ENCODE measurements around the gene TSPAN12.
A peak's percentile ranks its signal among the peaks of the same experiment; 100 is the strongest.

TSPAN12 gene

GRCh38 chr7:120770206-120770605 is 87.7 kb downstream of the TSPAN12 start:
- TF ChIP-seq CTCF (IDR thresholded peaks at IDR 0.05; ENCODE audit: low read depth, low read length): no peak
- DNase-seq (ENCODE audit: low read depth in 2 of 2): no peak
- no peak overlapping the region for H3K4me3 ChIP-seq (replicated peaks in 1 of 2; ENCODE audit: low read depth in 2 of 2, low read length in 2 of 2)

DNA sequence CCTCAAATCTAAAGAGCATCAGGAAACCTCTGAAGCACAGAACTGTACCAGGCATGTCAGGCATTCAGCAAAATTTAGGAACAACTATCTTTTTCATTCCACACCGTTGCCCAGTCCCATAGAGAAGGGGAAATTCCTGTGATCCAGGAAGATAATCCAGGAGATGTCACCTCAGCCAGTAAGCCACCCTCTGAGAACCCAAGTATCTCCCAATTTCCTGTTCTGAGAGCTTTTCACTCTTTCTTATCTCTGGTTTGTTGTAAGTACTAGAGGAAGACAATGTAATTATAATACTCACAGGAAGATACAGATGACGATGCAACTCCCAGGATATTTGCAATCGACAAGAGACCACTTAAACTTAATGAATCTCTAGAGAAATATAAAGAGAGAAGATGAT is 97.1 kb downstream of the TSPAN12 start:
- TF ChIP-seq CTCF (IDR thresholded peaks at IDR 0.05; ENCODE audit: low read depth, low read length): no peak
- DNase-seq (ENCODE audit: low read depth in 2 of 2): no peak
- no peak overlapping the region for H3K4me3 ChIP-seq (replicated peaks in 1 of 2; ENCODE audit: low read depth in 2 of 2, low read length in 2 of 2)

- TF ChIP-seq CTCF (IDR thresholded peaks at IDR 0.05; ENCODE audit: low read depth, low read length): no peak
- no peak for DNase-seq (ENCODE audit: low read depth in 2 of 2)
- no peak overlapping the region for H3K4me3 ChIP-seq (replicated peaks in 1 of 2; ENCODE audit: low read depth in 2 of 2, low read length in 2 of 2)
Observed at GRCh38 chr7:120760050-120760449, 97.9 kb downstream of the TSPAN12 start.

- no peak overlapping the region for H3K4me3 ChIP-seq (replicated peaks in 1 of 2; ENCODE audit: low read depth in 2 of 2, low read length in 2 of 2)
- no peak for DNase-seq (ENCODE audit: low read depth in 2 of 2)
- no peak for TF ChIP-seq CTCF (IDR thresholded peaks at IDR 0.05; ENCODE audit: low read depth, low read length)
Observed at GRCh38 chr7:120743128-120743527, 114.8 kb downstream of the TSPAN12 start.

DNA sequence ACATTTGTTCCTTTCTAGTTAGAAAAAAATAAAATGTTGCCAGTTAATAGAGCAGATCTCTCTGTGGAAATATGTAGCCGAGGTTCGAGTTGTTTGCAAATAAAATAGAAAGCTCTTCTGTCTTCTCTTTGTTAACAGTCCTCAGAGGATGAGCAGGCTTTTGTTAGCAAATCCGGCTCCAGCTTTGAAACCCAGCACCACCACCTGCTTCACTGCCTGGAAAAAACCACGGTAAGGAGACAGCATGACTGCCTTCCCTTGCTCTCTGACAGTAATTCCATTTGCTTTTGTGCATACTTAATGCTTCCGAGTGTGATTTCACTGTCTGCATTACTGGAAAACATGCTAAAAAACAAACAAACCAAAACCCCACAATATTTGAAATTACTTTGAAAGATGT is 115.6 kb downstream of the TSPAN12 start:
- no peak overlapping the region for H3K4me3 ChIP-seq (replicated peaks in 1 of 2; ENCODE audit: low read depth in 2 of 2, low read length in 2 of 2)
- DNase-seq (ENCODE audit: low read depth in 2 of 2): no peak
- no peak for TF ChIP-seq CTCF (IDR thresholded peaks at IDR 0.05; ENCODE audit: low read depth, low read length)

DNA sequence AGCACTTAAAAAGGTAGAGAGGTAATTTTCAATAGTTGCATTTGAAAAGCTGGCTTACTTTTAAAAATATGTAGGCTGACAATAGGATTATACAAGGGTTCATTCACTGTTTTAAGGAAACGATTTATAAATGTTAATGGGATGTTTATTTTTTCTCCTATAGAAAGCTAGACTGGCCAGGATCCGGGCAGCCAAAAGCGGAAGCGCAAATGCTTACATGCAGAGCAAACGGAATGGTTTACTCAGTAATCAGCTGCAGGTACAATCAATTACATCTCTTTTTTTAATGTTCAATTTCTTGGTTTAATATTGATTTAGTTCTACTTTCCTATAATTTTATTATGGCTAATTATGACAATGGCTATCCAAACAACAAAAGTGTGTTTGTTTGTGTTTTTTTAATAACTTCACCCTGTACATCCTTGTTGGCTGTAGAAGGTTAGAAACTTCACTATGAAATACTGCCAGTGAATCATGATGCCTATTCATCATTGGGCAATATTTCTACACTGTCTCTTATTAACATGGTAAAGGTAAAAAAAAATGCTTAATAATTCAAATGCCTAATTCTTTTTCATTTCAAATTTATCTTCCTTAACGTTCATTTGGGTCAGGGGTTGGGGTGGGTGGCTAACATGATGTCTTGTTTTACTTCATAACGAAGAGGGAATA is 116.4 kb downstream of the TSPAN12 start:
- TF ChIP-seq CTCF (IDR thresholded peaks at IDR 0.05; ENCODE audit: low read depth, low read length): no peak
- H3K4me3 ChIP-seq (replicated peaks in 1 of 2; ENCODE audit: low read depth in 2 of 2, low read length in 2 of 2): no peak overlapping the region
- no peak for DNase-seq (ENCODE audit: low read depth in 2 of 2)

DNA sequence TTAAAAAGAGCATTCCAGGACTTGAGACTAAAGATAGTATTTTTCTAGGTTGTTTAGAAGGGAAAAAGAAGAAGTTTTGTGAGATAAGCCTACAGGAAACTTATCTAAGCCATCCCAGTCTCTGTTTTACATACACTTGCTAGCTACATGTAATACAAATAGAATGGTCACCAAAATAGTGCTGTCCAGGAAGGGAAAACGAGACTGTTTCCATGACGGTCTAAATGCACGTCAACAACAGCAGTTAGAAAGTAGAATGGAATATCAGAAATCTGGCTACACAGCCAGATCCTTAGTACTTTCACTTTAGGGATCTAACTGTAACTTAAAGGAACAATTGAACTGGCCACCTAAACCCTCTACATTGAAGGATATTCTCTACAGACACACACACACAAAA is 117.6 kb downstream of the TSPAN12 start:
- H3K4me3 ChIP-seq (replicated peaks in 1 of 2; ENCODE audit: low read depth in 2 of 2, low read length in 2 of 2): no peak overlapping the region
- DNase-seq (ENCODE audit: low read depth in 2 of 2): peak; percentile 39 to 44
- TF ChIP-seq CTCF (IDR thresholded peaks at IDR 0.05; ENCODE audit: low read depth, low read length): no peak
